HG02981 (cell line): ENCODE data around the gene SHCBP1.
A peak's percentile ranks its signal among the peaks of the same experiment; 100 is the strongest.
"Not testable (repeated sequence)": the region's sequence is repeated elsewhere in the genome, so short reads cannot be mapped to it uniquely, and the experiment has no call there.

Source experiments
- ATAC-seq: cut with Tn5 transposase; IDR thresholded peaks from one replicate; pipeline ENCODE4 v1.9.1; 2021; ENCODE audit warnings: mild to moderate bottlenecking, moderate library complexity; ENCODE audit not compliant: unreplicated experiment

The SHCBP1 gene

GRCh38 chr16:46621006-46621933 is at the start of gene SHCBP1:
Gene SHCBP1, minus strand, starts transcription at chr16:46621379. Its CDS starts 20 bp downstream, at chr16:46621359.
- ATAC-seq, result peak; percentile 92

GRCh38 chr16:46662123-46662522 is 40.9 kb upstream of the SHCBP1 start:
- no peak for ATAC-seq

- peak; percentile 94 for ATAC-seq
These were observed 37.7 kb upstream of the SHCBP1 start for GRCh38 chr16:46658925-46659324.

- ATAC-seq, result no peak
These were observed 30.1 kb upstream of the SHCBP1 start for GRCh38 chr16:46651305-46651704.

GRCh38 chr16:46650254-46650623 is 29.1 kb upstream of the SHCBP1 start:
- no peak for ATAC-seq

GRCh38 chr16:46649588-46650253 is 28.5 kb upstream of the SHCBP1 start:
- no peak for ATAC-seq

GRCh38 chr16:46648656-46649055 is 27.5 kb upstream of the SHCBP1 start:
- no peak for ATAC-seq

GRCh38 chr16:46638947-46639925 is 18.1 kb upstream of the SHCBP1 start:
- no peak for ATAC-seq

GRCh38 chr16:46632778-46633733 is 11.9 kb upstream of the SHCBP1 start:
- no peak for ATAC-seq

- ATAC-seq, result no peak
These were observed 8.4 kb upstream of the SHCBP1 start for GRCh38 chr16:46629331-46630219.

- ATAC-seq, result no peak
These were observed 6.6 kb upstream of the SHCBP1 start for GRCh38 chr16:46627746-46628145.

- ATAC-seq, result not testable (repeated sequence)
These were observed 5.5 kb upstream of the SHCBP1 start for GRCh38 chr16:46626681-46627080.

- not testable (repeated sequence) for ATAC-seq
These were observed 3.7 kb upstream of the SHCBP1 start for GRCh38 chr16:46624862-46625261.

GRCh38 chr16:46623707-46624106 is 2.5 kb upstream of the SHCBP1 start:
- ATAC-seq, result not testable (repeated sequence)

GRCh38 chr16:46623246-46623645 is 2.1 kb upstream of the SHCBP1 start:
- ATAC-seq, result not testable (repeated sequence)

GRCh38 chr16:46621934-46622676 is 926 bp upstream of the SHCBP1 start:
- ATAC-seq, result no peak

- ATAC-seq, result peak; percentile 7
These were observed 743 bp downstream of the SHCBP1 start for GRCh38 chr16:46620266-46621005.
